NCI-H526 treated with DMSO at 0.1 percent for 48 hours (cell line): ENCODE measurements around the gene ILDR2.

Experiments
- DNase-seq: peaks from one replicate; lab custom pipeline; 2025; lab: John Stamatoyannopoulos, UW

The ILDR2 gene

GRCh38 chr1:166971252-166971651 lies 4.1 kb downstream of the ILDR2 start:
- no peak for DNase-seq

GRCh38 chr1:166969074-166969677 lies 6.2 kb downstream of the ILDR2 start:
- DNase-seq: no peak

GRCh38 chr1:166960858-166961474 lies 14.4 kb downstream of the ILDR2 start:
- no peak for DNase-seq

GRCh38 chr1:166956872-166957271 lies 18.5 kb downstream of the ILDR2 start:
- DNase-seq: no peak

GRCh38 chr1:166956057-166956850 lies 19.1 kb downstream of the ILDR2 start:
- DNase-seq: no peak

- DNase-seq: no peak
Observed at GRCh38 chr1:166953491-166953890, 21.8 kb downstream of the ILDR2 start.

- DNase-seq: no peak
Observed at GRCh38 chr1:166952002-166952746, 23.2 kb downstream of the ILDR2 start.

GRCh38 chr1:166951050-166951449 lies 24.3 kb downstream of the ILDR2 start:
- no peak for DNase-seq

- DNase-seq: no peak
Observed at GRCh38 chr1:166950156-166950555, 25.2 kb downstream of the ILDR2 start.

- no peak for DNase-seq
Observed at GRCh38 chr1:166948856-166949350, 26.4 kb downstream of the ILDR2 start.

- peak; percentile 20 for DNase-seq
Observed at GRCh38 chr1:166947398-166948043, 27.8 kb downstream of the ILDR2 start.

GRCh38 chr1:166944186-166944967 lies 31.0 kb downstream of the ILDR2 start:
- DNase-seq: no peak

- no peak for DNase-seq
Observed at GRCh38 chr1:166939741-166940375, 35.5 kb downstream of the ILDR2 start.

GRCh38 chr1:166937962-166938361 lies 37.4 kb downstream of the ILDR2 start:
- DNase-seq: no peak

- no peak for DNase-seq
Observed at GRCh38 chr1:166937329-166937728, 38.0 kb downstream of the ILDR2 start.

GRCh38 chr1:166933633-166934032 lies 41.7 kb downstream of the ILDR2 start:
- DNase-seq: no peak

- no peak for DNase-seq
Observed at GRCh38 chr1:166933140-166933539, 42.2 kb downstream of the ILDR2 start.

- no peak for DNase-seq
Observed at GRCh38 chr1:166929911-166930310, 45.4 kb downstream of the ILDR2 start.

- DNase-seq: no peak
Observed at GRCh38 chr1:166927701-166928100, 47.6 kb downstream of the ILDR2 start.

- no peak for DNase-seq
Observed at GRCh38 chr1:166925810-166926478, 49.4 kb downstream of the ILDR2 start.
